ENCODE results near the gene AKNA.
A peak's percentile ranks its signal among the peaks of the same experiment; 100 is the strongest.

AKNA gene

DNA sequence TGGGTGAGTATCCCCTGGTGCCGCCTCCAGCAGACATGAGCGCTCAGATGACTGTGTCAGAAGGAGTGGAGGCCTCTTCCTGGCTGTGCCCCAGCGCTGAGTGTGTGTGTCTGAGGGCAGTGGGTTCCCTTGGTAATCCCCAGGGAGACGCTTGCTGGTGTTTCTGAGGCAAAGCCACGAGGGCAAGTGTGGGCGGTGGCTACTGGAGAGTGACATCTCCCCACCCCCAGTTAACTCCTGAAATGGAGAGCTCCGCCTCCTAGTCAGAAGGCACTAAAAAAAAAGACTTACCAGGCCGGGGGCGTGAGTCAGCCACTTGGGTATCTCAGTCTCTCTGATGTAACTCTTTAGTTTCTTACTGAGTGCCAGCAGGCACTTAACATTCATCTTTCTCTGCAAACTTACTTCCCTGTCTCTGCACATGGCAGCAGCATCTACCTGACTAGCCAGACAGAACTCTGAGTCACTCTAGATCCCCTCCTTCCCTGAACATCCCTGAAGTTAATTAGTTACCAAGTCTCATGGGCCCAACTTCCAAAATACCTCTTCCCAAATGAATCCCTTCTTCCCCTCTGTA lies 38.8 kb downstream of the AKNA start:
- Histone ChIP-seq H3K27ac (replicated peaks; ENCODE audit: low read length) (peak overlapping the region; percentile 10), H2BK120ac (ENCODE audit: low read depth, low read length) (no peak overlapping the region), H3K4ac (ENCODE audit: low read length) (no peak overlapping the region), H3K79me1 (ENCODE audit: low read depth, low read length) (no peaks in the 10 kb centered on the region), H3K23ac (ENCODE audit: low read depth, low read length, poor library complexity) (no peak overlapping the region), H2BK12ac (ENCODE audit: low read length) (no peak overlapping the region), H3K9ac (ENCODE audit: low read depth, low read length, poor library complexity) (no peak overlapping the region), H2AFZ (ENCODE audit: low read length) (peak overlapping the region; percentile 30), H2AK5ac (ENCODE audit: low read depth, low read length) (no peak overlapping the region), H4K8ac (ENCODE audit: low read depth, low read length) (no peak overlapping the region), H3K14ac (ENCODE audit: low read length) (no peak overlapping the region), H3K4me3 (ENCODE audit: low read length in 2 of 2) (no peak overlapping the region), H3K4me2 (ENCODE audit: insufficient read depth, low read length, poor library complexity, severe bottlenecking) (peak overlapping the region; percentile 40), H3K36me3 (replicated peaks in 1 of 2; ENCODE audit: control insufficient read depth in 2 of 2, insufficient read depth in 2 of 2, low read length in 2 of 2) (peaks cover 16 to 74% of the 10 kb centered on the region in 2 donors), H3K9me3 (replicated peaks in 1 of 2; ENCODE audit: control insufficient read depth in 2 of 2, insufficient read depth in 1 of 2, low read depth in 1 of 2, low read length in 2 of 2) (no peaks in the 10 kb centered on the region), H3K4me1 (ENCODE audit: control insufficient read depth in 2 of 2, insufficient read depth in 1 of 2, low read depth in 1 of 2, low read length in 2 of 2) (peaks cover 9 to 18% of the 10 kb centered on the region in 2 donors), H2BK5ac (ENCODE audit: low read length) (no peak overlapping the region), H4K91ac (ENCODE audit: low read depth, low read length, poor library complexity) (no peak overlapping the region), H3K18ac (ENCODE audit: low read length) (no peak overlapping the region), H2BK15ac (ENCODE audit: low read length) (no peak overlapping the region), H3K27me3 (ENCODE audit: control insufficient read depth in 3 of 3, insufficient read depth in 3 of 3, low read depth in 1 of 3, low read length in 3 of 3) (no peaks in the 10 kb centered on the region)
- no CpG with 5 or more reads among the region's 9 CpGs for WGBS, 2 donors (ENCODE audit: extremely low coverage in 2 of 2, insufficient read length in 2 of 2, insufficient replicate concordance in 1 of 2)
- DNase-seq (ENCODE audit: low spot score): peak; percentile 64

GRCh38 chr9:114348261-114348905 lies 39.4 kb downstream of the AKNA start:
- Histone ChIP-seq H2AK5ac (ENCODE audit: low read depth, low read length) (no peak overlapping the region), H2BK15ac (ENCODE audit: low read length) (no peak overlapping the region), H2BK5ac (ENCODE audit: low read length) (no peak overlapping the region), H3K18ac (ENCODE audit: low read length) (peak overlapping the region; percentile 42), H3K79me1 (ENCODE audit: low read depth, low read length) (no peaks in the 10 kb centered on the region), H3K27ac (replicated peaks; ENCODE audit: low read length) (peak overlapping the region; percentile 9), H3K4me3 (ENCODE audit: low read length in 2 of 2) (no peak overlapping the region), H2AFZ (ENCODE audit: low read length) (peak overlapping the region; percentile 30), H3K36me3 (replicated peaks in 1 of 2; ENCODE audit: control insufficient read depth in 2 of 2, insufficient read depth in 2 of 2, low read length in 2 of 2) (peaks cover 18 to 75% of the 10 kb centered on the region in 2 donors), H3K4ac (ENCODE audit: low read length) (no peak overlapping the region), H3K9ac (ENCODE audit: low read depth, low read length, poor library complexity) (no peak overlapping the region), H3K14ac (ENCODE audit: low read length) (no peak overlapping the region), H3K4me1 (ENCODE audit: control insufficient read depth in 2 of 2, insufficient read depth in 1 of 2, low read depth in 1 of 2, low read length in 2 of 2) (peaks cover 9 to 18% of the 10 kb centered on the region in 2 donors), H3K9me3 (replicated peaks in 1 of 2; ENCODE audit: control insufficient read depth in 2 of 2, insufficient read depth in 1 of 2, low read depth in 1 of 2, low read length in 2 of 2) (no peaks in the 10 kb centered on the region), H3K4me2 (ENCODE audit: insufficient read depth, low read length, poor library complexity, severe bottlenecking) (no peak overlapping the region), H2BK12ac (ENCODE audit: low read length) (no peak overlapping the region), H3K23ac (ENCODE audit: low read depth, low read length, poor library complexity) (no peak overlapping the region), H4K8ac (ENCODE audit: low read depth, low read length) (no peak overlapping the region), H4K91ac (ENCODE audit: low read depth, low read length, poor library complexity) (no peak overlapping the region), H2BK120ac (ENCODE audit: low read depth, low read length) (no peak overlapping the region), H3K27me3 (ENCODE audit: control insufficient read depth in 3 of 3, insufficient read depth in 3 of 3, low read depth in 1 of 3, low read length in 3 of 3) (no peaks in the 10 kb centered on the region)
- DNase-seq (ENCODE audit: low spot score): no peak
- WGBS, 2 donors (ENCODE audit: extremely low coverage in 2 of 2, insufficient read length in 2 of 2, insufficient replicate concordance in 1 of 2): no CpG with 5 or more reads among the region's 12 CpGs

DNA sequence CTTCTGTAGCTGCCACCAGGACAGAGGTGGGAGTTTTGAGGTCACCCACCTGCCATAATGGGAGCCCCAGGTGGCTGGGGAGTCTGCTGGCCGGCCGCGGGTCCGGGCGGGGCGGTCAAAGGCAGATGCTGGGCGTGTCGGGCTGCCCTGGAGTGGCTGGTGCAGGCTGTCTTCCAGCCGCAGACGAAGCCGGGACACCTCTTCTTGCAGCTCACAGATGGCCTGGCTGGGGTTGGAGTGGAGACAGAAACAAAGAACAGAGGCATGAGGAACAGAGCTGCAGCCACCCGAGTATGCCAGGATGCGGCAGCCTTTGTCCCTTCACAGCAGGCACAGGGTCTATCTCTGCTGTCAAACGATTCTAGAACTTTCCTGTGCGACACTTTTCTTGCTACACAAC lies 40.1 kb downstream of the AKNA start:
- Histone ChIP-seq H2BK15ac (ENCODE audit: low read length) (no peak overlapping the region), H3K27ac (replicated peaks; ENCODE audit: low read length) (no peak overlapping the region), H4K8ac (ENCODE audit: low read depth, low read length) (no peak overlapping the region), H3K9me3 (replicated peaks in 1 of 2; ENCODE audit: control insufficient read depth in 2 of 2, insufficient read depth in 1 of 2, low read depth in 1 of 2, low read length in 2 of 2) (no peaks in the 10 kb centered on the region), H2BK5ac (ENCODE audit: low read length) (peak overlapping the region; percentile 7), H3K4me2 (ENCODE audit: insufficient read depth, low read length, poor library complexity, severe bottlenecking) (no peak overlapping the region), H3K36me3 (replicated peaks in 1 of 2; ENCODE audit: control insufficient read depth in 2 of 2, insufficient read depth in 2 of 2, low read length in 2 of 2) (peaks cover 21 to 82% of the 10 kb centered on the region in 2 donors), H3K27me3 (ENCODE audit: control insufficient read depth in 3 of 3, insufficient read depth in 3 of 3, low read depth in 1 of 3, low read length in 3 of 3) (no peaks in the 10 kb centered on the region), H2BK120ac (ENCODE audit: low read depth, low read length) (no peak overlapping the region), H3K4ac (ENCODE audit: low read length) (no peak overlapping the region), H3K23ac (ENCODE audit: low read depth, low read length, poor library complexity) (no peak overlapping the region), H3K18ac (ENCODE audit: low read length) (peak overlapping the region; percentile 22), H3K4me3 (ENCODE audit: low read length in 2 of 2) (no peak overlapping the region), H2BK12ac (ENCODE audit: low read length) (no peak overlapping the region), H3K14ac (ENCODE audit: low read length) (no peak overlapping the region), H3K9ac (ENCODE audit: low read depth, low read length, poor library complexity) (no peak overlapping the region), H3K79me1 (ENCODE audit: low read depth, low read length) (no peaks in the 10 kb centered on the region), H4K91ac (ENCODE audit: low read depth, low read length, poor library complexity) (no peak overlapping the region), H2AFZ (ENCODE audit: low read length) (no peak overlapping the region), H3K4me1 (ENCODE audit: control insufficient read depth in 2 of 2, insufficient read depth in 1 of 2, low read depth in 1 of 2, low read length in 2 of 2) (peaks cover 9 to 18% of the 10 kb centered on the region in 2 donors), H2AK5ac (ENCODE audit: low read depth, low read length) (no peak overlapping the region)
- DNase-seq (ENCODE audit: low spot score): no peak
- no CpG with 5 or more reads among the region's 15 CpGs for WGBS, 2 donors (ENCODE audit: extremely low coverage in 2 of 2, insufficient read length in 2 of 2, insufficient replicate concordance in 1 of 2)

GRCh38 chr9:114346146-114346545 lies 41.6 kb downstream of the AKNA start:
- H3K4me2 ChIP-seq (ENCODE audit: insufficient read depth, low read length, poor library complexity, severe bottlenecking): no peak overlapping the region
- H2BK5ac ChIP-seq (ENCODE audit: low read length): no peak overlapping the region
- H4K8ac ChIP-seq (ENCODE audit: low read depth, low read length): no peak overlapping the region
- peaks cover 24 to 84% of the 10 kb centered on the region in 2 donors for H3K36me3 ChIP-seq (replicated peaks in 1 of 2; ENCODE audit: control insufficient read depth in 2 of 2, insufficient read depth in 2 of 2, low read length in 2 of 2)
- no peak overlapping the region for H3K4ac ChIP-seq (ENCODE audit: low read length)
- no peak overlapping the region for H3K14ac ChIP-seq (ENCODE audit: low read length)
- H3K79me1 ChIP-seq (ENCODE audit: low read depth, low read length): no peaks in the 10 kb centered on the region
- no CpG with 5 or more reads among the region's 11 CpGs for WGBS, 2 donors (ENCODE audit: extremely low coverage in 2 of 2, insufficient read length in 2 of 2, insufficient replicate concordance in 1 of 2)
- no peak overlapping the region for H3K27ac ChIP-seq (replicated peaks; ENCODE audit: low read length)
- H4K91ac ChIP-seq (ENCODE audit: low read depth, low read length, poor library complexity): no peak overlapping the region
- H2BK15ac ChIP-seq (ENCODE audit: low read length): no peak overlapping the region
- no peak overlapping the region for H2AFZ ChIP-seq (ENCODE audit: low read length)
- no peak for DNase-seq (ENCODE audit: low spot score)
- H2AK5ac ChIP-seq (ENCODE audit: low read depth, low read length): no peak overlapping the region
- no peak overlapping the region for H2BK120ac ChIP-seq (ENCODE audit: low read depth, low read length)
- no peaks in the 10 kb centered on the region for H3K9me3 ChIP-seq (replicated peaks in 1 of 2; ENCODE audit: control insufficient read depth in 2 of 2, insufficient read depth in 1 of 2, low read depth in 1 of 2, low read length in 2 of 2)
- no peak overlapping the region for H3K23ac ChIP-seq (ENCODE audit: low read depth, low read length, poor library complexity)
- H2BK12ac ChIP-seq (ENCODE audit: low read length): no peak overlapping the region
- no peaks in the 10 kb centered on the region for H3K27me3 ChIP-seq (ENCODE audit: control insufficient read depth in 3 of 3, insufficient read depth in 3 of 3, low read depth in 1 of 3, low read length in 3 of 3)
- H3K4me1 ChIP-seq (ENCODE audit: control insufficient read depth in 2 of 2, insufficient read depth in 1 of 2, low read depth in 1 of 2, low read length in 2 of 2): peaks cover 9 to 18% of the 10 kb centered on the region in 2 donors
- no peak overlapping the region for H3K4me3 ChIP-seq (ENCODE audit: low read length in 2 of 2)
- H3K9ac ChIP-seq (ENCODE audit: low read depth, low read length, poor library complexity): no peak overlapping the region
- H3K18ac ChIP-seq (ENCODE audit: low read length): no peak overlapping the region

Data from neuronal stem cell (in vitro differentiated cells).